Measurements from ENCODE around the gene ITPR3. TPM values are rescaled to one million over a fixed set of nuclear protein-coding genes. Genes with fewer than 3 reads are reported as not detected.

Gene ITPR3
- total and polyA plus RNA-seq, 2 of the 13 experiments (the other 11 are each of a cell fraction or from before 2014, with no cell fraction given), result 3.8 to 21.4 TPM

GRCh38 chr6:33613146-33613794 is 7.9 kb upstream of the ITPR3 start (continued):
- no peak for TF ChIP-seq E2F1 (CRISPR knock-in tag; IDR thresholded peaks at IDR 0.05)
- no peak for TF ChIP-seq STAG1 (CRISPR knock-in tag; IDR thresholded peaks at IDR 0.05)
- no peak for TF ChIP-seq NFIC (IDR thresholded peaks at IDR 0.05; ENCODE audit: low read length)
- peak; percentile 14; the same call in 1 of the 2 replicates for TF ChIP-seq CBFB (CRISPR knock-in tag; IDR thresholded peaks at IDR 0.05)
- TF ChIP-seq, protein P1, sequence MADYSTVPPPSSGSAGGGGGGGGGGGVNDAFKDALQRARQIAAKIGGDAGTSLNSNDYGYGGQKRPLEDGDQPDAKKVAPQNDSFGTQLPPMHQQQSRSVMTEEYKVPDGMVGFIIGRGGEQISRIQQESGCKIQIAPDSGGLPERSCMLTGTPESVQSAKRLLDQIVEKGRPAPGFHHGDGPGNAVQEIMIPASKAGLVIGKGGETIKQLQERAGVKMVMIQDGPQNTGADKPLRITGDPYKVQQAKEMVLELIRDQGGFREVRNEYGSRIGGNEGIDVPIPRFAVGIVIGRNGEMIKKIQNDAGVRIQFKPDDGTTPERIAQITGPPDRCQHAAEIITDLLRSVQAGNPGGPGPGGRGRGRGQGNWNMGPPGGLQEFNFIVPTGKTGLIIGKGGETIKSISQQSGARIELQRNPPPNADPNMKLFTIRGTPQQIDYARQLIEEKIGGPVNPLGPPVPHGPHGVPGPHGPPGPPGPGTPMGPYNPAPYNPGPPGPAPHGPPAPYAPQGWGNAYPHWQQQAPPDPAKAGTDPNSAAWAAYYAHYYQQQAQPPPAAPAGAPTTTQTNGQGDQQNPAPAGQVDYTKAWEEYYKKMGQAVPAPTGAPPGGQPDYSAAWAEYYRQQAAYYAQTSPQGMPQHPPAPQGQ (CRISPR knock-in tag; IDR thresholded peaks at IDR 0.05; ENCODE audit: borderline replicate concordance), result no peak
- TF ChIP-seq TRIM22 (IDR thresholded peaks at IDR 0.05), result no peak
- TF ChIP-seq HDAC2 (CRISPR knock-in tag; IDR thresholded peaks at IDR 0.05), result peak; percentile 51; the same call in 1 of the 2 replicates
- no peak for TF ChIP-seq TAF15 (IDR thresholded peaks at IDR 0.05; ENCODE audit: low read depth, low read length, poor library complexity, severe bottlenecking)
- TF ChIP-seq YY1 (IDR thresholded peaks at IDR 0.05; ENCODE audit: insufficient read depth, insufficient replicate concordance, low read depth, low read length), result no peak
- TF ChIP-seq ARID3A (IDR thresholded peaks at IDR 0.05; ENCODE audit: low read depth, low read length), result no peak
- TF ChIP-seq CREB3 (CRISPR knock-in tag; IDR thresholded peaks at IDR 0.05), result no peak
- TF ChIP-seq CBX2 (IDR thresholded peaks at IDR 0.05; ENCODE audit: low read depth, low read length), result no peak
- no peak for TF ChIP-seq CBX2 (CRISPR knock-in tag; IDR thresholded peaks at IDR 0.05; ENCODE audit: low read depth)
- no peak for TF ChIP-seq ZNF7 (CRISPR knock-in tag; IDR thresholded peaks at IDR 0.05)
- TF ChIP-seq SRSF9 (IDR thresholded peaks at IDR 0.05; ENCODE audit: borderline replicate concordance, insufficient read depth, low read depth, low read length, poor library complexity, severe bottlenecking), result no peak
- peak in 1 of 2 experiments; percentile 77; a peak in 2 of 4 replicates for TF ChIP-seq ATF4 (CRISPR knock-in tag; IDR thresholded peaks at IDR 0.05)
- TF ChIP-seq, protein P2, sequence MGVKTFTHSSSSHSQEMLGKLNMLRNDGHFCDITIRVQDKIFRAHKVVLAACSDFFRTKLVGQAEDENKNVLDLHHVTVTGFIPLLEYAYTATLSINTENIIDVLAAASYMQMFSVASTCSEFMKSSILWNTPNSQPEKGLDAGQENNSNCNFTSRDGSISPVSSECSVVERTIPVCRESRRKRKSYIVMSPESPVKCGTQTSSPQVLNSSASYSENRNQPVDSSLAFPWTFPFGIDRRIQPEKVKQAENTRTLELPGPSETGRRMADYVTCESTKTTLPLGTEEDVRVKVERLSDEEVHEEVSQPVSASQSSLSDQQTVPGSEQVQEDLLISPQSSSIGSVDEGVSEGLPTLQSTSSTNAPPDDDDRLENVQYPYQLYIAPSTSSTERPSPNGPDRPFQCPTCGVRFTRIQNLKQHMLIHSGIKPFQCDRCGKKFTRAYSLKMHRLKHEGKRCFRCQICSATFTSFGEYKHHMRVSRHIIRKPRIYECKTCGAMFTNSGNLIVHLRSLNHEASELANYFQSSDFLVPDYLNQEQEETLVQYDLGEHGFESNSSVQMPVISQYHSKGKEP (CRISPR knock-in tag; IDR thresholded peaks at IDR 0.05), result no peak
- TF ChIP-seq SAP130 (CRISPR knock-in tag; IDR thresholded peaks at IDR 0.05; ENCODE audit: low read depth), result peak; percentile 84
- TF ChIP-seq KAT2B (IDR thresholded peaks at IDR 0.05; ENCODE audit: borderline replicate concordance, low read depth, low read length), result no peak
- TF ChIP-seq DMAP1 (CRISPR knock-in tag; IDR thresholded peaks at IDR 0.05), result peak; percentile 86

All from HepG2 (cell line).